ENCODE data around the gene SELENOP. TPM values are rescaled to one million over a fixed set of nuclear protein-coding genes. Genes with fewer than 3 reads are reported as not detected.

SELENOP gene
- total and polyA plus RNA-seq, 2 of the 13 experiments (the other 11 are each of a cell fraction or from before 2014, with no cell fraction given) = 1,895 to 2,083 TPM

DNA sequence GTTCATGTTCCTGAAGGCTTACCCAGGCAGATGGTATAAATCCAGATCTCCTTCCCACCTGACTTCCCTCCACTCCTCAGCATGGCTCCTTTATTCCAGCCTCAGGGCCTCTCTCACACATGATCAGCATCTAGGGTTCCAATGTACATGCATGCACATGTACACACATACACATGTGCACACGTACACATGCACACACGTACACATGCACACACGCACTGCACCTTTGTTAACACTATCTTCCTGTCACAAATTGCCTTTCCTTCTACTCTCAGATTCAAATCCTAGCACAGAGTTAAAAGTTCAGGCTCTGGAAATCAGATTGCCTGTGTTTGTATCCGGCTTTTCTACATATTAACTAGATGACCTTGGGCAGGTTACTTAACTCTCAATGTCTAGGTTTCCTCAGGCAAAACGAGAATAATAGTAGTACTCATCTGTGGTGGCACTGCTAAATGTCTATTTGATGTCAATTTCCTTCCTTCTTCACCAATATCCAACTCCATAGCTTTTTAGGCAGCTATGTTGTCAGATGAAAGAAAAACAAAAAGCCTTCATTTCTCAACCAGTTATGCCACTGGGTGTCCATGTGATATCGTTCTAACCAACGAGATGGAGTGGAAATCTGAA is 12.8 kb upstream of the SELENOP start (continued):
- TF ChIP-seq, protein P1, sequence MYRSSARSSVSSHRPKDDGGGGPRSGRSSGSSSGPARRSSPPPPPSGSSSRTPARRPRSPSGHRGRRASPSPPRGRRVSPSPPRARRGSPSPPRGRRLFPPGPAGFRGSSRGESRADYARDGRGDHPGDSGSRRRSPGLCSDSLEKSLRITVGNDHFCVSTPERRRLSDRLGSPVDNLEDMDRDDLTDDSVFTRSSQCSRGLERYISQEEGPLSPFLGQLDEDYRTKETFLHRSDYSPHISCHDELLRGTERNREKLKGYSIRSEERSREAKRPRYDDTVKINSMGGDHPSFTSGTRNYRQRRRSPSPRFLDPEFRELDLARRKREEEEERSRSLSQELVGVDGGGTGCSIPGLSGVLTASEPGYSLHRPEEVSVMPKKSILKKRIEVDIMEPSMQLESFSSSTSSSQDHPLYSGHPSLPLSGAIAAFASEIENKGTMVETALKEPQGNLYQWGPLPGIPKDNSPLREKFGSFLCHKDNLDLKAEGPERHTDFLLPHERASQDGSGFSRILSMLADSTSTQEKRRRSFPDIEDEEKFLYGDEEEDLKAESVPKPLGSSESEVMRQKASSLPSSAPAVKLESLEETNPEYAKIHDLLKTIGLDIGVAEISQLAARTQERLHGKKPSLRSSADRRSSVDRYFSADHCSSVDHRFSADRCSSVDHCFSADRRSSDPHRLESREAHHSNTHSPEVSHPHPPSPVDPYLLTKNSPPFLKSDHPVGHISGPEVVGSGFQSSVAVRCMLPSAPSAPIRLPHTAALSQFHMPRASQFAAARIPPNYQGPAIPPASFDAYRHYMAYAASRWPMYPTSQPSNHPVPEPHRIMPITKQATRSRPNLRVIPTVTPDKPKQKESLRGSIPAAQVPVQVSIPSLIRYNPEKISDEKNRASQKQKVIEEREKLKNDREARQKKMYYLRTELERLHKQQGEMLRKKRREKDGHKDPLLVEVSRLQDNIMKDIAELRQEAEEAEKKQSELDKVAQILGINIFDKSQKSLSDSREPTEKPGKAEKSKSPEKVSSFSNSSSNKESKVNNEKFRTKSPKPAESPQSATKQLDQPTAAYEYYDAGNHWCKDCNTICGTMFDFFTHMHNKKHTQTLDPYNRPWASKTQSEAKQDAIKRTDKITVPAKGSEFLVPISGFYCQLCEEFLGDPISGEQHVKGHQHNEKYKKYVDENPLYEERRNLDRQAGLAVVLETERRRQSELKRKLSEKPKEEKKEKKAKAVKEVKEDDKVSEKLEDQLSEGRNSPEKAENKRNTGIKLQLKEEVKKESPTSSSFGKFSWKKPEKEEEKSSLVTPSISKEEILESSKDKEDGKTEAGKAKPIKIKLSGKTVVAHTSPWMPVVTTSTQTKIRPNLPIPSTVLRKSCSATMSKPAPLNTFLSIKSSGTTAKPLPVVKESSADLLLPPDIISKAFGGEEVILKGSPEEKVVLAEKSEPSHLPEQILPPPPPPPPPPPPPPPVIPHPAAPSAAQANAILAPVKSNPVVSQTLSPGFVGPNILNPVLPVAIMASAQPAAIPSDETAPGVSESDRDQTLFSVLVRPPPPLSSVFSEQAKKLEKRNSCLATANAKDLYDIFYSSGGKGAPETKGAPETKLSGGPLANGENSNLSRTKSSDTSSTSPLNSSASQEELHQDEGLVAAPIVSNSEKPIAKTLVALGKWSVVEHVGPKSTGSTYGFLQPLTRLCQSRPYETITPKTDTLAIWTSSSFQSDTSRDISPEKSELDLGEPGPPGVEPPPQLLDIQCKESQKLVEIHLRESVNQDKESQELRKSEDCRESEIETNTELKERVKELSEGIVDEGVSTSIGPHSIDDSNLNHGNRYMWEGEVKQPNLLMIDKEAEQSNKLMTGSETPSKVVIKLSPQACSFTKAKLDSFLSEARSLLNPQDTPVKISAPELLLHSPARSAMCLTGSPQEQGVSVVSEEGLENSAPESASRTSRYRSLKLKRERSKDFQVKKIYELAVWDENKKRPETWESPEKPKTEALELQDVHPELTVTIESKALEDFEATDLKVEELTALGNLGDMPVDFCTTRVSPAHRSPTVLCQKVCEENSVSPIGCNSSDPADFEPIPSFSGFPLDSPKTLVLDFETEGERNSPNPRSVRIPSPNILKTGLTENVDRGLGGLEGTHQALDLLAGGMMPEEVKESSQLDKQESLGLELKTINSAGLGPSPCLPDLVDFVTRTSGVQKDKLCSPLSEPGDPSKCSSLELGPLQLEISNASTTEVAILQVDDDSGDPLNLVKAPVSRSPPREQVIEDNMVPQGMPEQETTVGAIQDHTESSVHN (CRISPR knock-in tag; IDR thresholded peaks at IDR 0.05) = no peak
- TF ChIP-seq ISX (CRISPR knock-in tag; conservative IDR thresholded peaks at IDR 0.05) = no peak
- TF ChIP-seq ELK4 (CRISPR knock-in tag; IDR thresholded peaks at IDR 0.05; ENCODE audit: borderline replicate concordance) = no peak
- TF ChIP-seq LBX2 (CRISPR knock-in tag; IDR thresholded peaks at IDR 0.05; ENCODE audit: borderline replicate concordance) = no peak
- TF ChIP-seq CC2D1A (CRISPR knock-in tag; IDR thresholded peaks at IDR 0.05) = no peak
- no peak for TF ChIP-seq MAFF (IDR thresholded peaks at IDR 0.05; ENCODE audit: low read depth, low read length)
- TF ChIP-seq SOX6 (IDR thresholded peaks at IDR 0.05) = no peak
- peak; percentile 83 for TF ChIP-seq SOX6 (CRISPR knock-in tag; IDR thresholded peaks at IDR 0.05)
- TF ChIP-seq, protein P2, sequence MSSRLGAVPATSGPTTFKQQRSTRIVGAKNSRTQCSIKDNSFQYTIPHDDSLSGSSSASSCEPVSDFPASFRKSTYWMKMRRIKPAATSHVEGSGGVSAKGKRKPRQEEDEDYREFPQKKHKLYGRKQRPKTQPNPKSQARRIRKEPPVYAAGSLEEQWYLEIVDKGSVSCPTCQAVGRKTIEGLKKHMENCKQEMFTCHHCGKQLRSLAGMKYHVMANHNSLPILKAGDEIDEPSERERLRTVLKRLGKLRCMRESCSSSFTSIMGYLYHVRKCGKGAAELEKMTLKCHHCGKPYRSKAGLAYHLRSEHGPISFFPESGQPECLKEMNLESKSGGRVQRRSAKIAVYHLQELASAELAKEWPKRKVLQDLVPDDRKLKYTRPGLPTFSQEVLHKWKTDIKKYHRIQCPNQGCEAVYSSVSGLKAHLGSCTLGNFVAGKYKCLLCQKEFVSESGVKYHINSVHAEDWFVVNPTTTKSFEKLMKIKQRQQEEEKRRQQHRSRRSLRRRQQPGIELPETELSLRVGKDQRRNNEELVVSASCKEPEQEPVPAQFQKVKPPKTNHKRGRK (CRISPR knock-in tag; IDR thresholded peaks at IDR 0.05) = no peak
- peak; percentile 48 for TF ChIP-seq THAP11 (CRISPR knock-in tag; IDR thresholded peaks at IDR 0.05)
- no peak for TF ChIP-seq PHF20 (CRISPR knock-in tag; IDR thresholded peaks at IDR 0.05)
- no peak for TF ChIP-seq KLF15 (CRISPR knock-in tag; IDR thresholded peaks at IDR 0.05; ENCODE audit: borderline replicate concordance)
- TF ChIP-seq FOXM1 (CRISPR knock-in tag; IDR thresholded peaks at IDR 0.05) = no peak
- no peak for TF ChIP-seq KLF13 (CRISPR knock-in tag; IDR thresholded peaks at IDR 0.05)
- TF ChIP-seq SAFB2 (CRISPR knock-in tag; IDR thresholded peaks at IDR 0.05; ENCODE audit: borderline replicate concordance, low read depth) = no peak
- no peak for TF ChIP-seq ZIK1 (CRISPR knock-in tag; IDR thresholded peaks at IDR 0.05; ENCODE audit: borderline replicate concordance, low read depth)
- no peak for TF ChIP-seq ZNF343 (CRISPR knock-in tag; IDR thresholded peaks at IDR 0.05)
- peak; percentile 89 for TF ChIP-seq HNF4A (CRISPR knock-in tag; IDR thresholded peaks at IDR 0.05)
- no peak; the same call in none of the 2 replicates for TF ChIP-seq MXD4 (CRISPR knock-in tag; IDR thresholded peaks at IDR 0.05)
- peak; percentile 85 for TF ChIP-seq ISL2 (CRISPR knock-in tag; IDR thresholded peaks at IDR 0.05)
